ENCODE measurements around the gene GOLGA6L25.
"Not testable (repeated sequence)": the region's sequence is repeated elsewhere in the genome, so short reads cannot be mapped to it uniquely, and the experiment has no call there.

Gene GOLGA6L25

GRCh38 chr15:28553268-28553667 is at the start of gene GOLGA6L25:
Gene GOLGA6L25, plus strand, starts transcription at chr15:28553568. Its CDS starts 61 bp downstream, at chr15:28553629.
- DNase-seq, result not testable (repeated sequence)

GRCh38 chr15:28508217-28508889 is 45.0 kb upstream of the GOLGA6L25 start:
- not testable (repeated sequence) for DNase-seq

- not testable (repeated sequence) for DNase-seq
These were observed 39.2 kb upstream of the GOLGA6L25 start for GRCh38 chr15:28514128-28514527.

GRCh38 chr15:28515208-28515607 is 38.2 kb upstream of the GOLGA6L25 start:
- not testable (repeated sequence) for DNase-seq

- not testable (repeated sequence) for DNase-seq
These were observed 20.4 kb upstream of the GOLGA6L25 start, which contains the start of gene GOLGA8G for GRCh38 chr15:28532954-28533353. Gene GOLGA8G, minus strand, starts transcription at chr15:28532971. Its CDS starts 62 bp downstream, at chr15:28532909.

GRCh38 chr15:28573351-28573750 is 20.0 kb downstream of the GOLGA6L25 start:
- DNase-seq, result not testable (repeated sequence)

- DNase-seq, result not testable (repeated sequence)
These were observed 35.7 kb downstream of the GOLGA6L25 start for GRCh38 chr15:28588977-28589606.

GRCh38 chr15:28589769-28590168 is 36.4 kb downstream of the GOLGA6L25 start:
- not testable (repeated sequence) for DNase-seq

GRCh38 chr15:28592395-28592794 is 39.0 kb downstream of the GOLGA6L25 start:
- DNase-seq, result not testable (repeated sequence)

- not testable (repeated sequence) for DNase-seq
These were observed 40.2 kb downstream of the GOLGA6L25 start for GRCh38 chr15:28593424-28594129.

- not testable (repeated sequence) for DNase-seq
These were observed 44.1 kb downstream of the GOLGA6L25 start for GRCh38 chr15:28597471-28597870.

- not testable (repeated sequence) for DNase-seq
These were observed 44.8 kb downstream of the GOLGA6L25 start for GRCh38 chr15:28598209-28598608.

GRCh38 chr15:28602152-28602551 is 48.8 kb downstream of the GOLGA6L25 start:
- not testable (repeated sequence) for DNase-seq
